ENCODE data around the gene BMPR1A.
"Not testable (repeated sequence)": the region's sequence is repeated elsewhere in the genome, so short reads cannot be mapped to it uniquely, and the experiment has no call there.

BMPR1A gene

DNA sequence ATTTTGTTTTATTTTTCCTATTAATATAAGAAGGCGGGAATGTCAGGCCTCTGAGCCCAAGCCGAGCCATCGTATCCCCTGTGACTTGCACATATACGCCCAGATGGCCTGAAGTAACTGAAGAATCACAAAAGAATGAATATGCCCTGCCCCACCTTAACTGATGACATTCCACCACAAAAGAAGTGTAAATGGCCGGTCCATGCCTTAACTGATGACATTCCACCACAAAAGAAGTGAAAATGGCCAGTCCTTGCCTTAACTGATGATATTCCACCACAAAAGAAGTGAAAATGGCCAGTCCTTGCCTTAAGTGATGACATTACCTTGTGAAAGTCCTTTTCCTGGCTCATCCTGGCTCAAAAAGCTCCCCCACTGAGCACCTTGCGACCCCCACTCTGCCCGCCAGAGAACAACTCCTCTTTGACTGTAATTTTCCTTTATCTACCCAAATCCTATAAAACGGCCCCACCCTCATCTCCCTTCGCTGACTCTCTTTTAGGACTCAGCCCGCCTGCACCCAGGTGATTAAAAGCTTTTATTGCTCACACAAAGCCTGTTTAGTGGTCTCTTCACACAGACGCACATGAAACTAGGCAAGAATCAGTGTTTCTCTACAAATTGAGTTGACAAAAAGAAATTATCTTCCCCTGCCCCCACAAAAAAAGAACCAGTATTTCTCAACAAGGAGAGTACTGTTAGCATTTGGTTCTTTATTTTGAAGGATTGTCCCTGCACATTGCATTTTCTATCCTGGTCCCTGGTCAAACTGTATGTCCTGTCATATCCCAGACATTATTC, 108.8 kb downstream of the BMPR1A start:
- H3K27ac ChIP-seq; DNase-seq (ENCODE audit: low read depth, low spot score): not testable (repeated sequence)

DNA sequence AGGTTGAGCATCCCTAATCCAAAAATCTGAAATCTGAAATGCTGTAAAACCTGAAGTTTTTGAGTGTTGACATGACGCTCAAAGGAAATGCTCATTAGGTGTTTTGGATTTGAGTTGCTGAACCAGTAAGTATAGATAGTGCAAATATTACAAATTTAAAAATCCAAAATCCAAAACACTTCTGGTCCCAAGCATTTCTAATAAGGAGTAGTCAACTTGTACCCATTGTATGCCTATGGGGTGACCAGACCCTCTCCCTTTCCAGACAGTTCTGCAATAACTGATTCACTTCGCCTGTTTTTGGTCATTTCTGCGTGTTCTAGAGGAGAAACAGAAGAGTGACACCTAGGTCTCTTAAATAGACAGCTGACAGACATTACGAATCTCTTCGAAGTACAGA, 110.7 kb downstream of the BMPR1A start:
- no peak for DNase-seq (ENCODE audit: low read depth, low spot score)
- no peak overlapping the region for H3K27ac ChIP-seq

DNA sequence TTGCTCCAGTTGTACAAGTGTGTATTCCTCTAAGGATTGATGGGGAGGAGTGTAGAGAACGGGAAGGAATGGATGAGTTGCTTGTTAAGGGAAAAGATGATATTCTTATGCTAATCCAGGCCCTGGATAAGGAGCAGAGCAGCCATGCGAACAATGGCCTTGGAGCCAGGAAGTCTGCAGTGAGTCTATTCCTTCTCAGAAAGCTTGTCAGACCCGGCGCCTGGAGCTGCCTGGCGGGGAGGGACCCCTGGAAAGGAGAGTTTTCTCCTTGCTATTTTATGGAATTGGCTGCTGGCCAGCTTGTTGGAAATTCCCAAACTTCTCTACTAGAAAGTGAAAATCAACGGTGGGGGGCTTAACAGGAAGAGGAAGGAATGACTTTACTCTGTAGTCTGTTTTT, 111.9 kb downstream of the BMPR1A start:
- DNase-seq (ENCODE audit: low read depth, low spot score): no peak

DNA sequence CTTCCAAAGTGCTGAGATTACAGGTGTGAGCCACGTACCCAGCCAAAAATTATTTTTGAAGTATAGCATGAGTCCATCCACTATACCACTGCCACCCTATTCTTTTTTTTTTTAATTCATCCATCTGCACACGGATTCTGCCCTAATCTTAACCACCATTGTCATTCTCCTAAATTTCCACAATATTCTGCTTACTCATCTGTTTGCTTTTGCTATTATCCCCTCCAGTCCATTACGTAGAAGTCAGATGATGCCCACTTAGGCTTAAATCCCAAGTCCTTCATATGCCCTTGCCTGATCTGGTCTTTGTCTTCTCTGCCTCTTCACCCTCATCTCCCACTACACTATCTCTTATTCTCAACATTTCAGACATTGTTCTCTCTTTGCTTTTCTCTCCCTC, 114.3 kb downstream of the BMPR1A start:
- no peak overlapping the region for H3K27ac ChIP-seq
- DNase-seq (ENCODE audit: low read depth, low spot score): no peak

More for the DNA sequence above, 111.9 kb downstream of the BMPR1A start:
- H3K27ac ChIP-seq: no peak overlapping the region

DNA sequence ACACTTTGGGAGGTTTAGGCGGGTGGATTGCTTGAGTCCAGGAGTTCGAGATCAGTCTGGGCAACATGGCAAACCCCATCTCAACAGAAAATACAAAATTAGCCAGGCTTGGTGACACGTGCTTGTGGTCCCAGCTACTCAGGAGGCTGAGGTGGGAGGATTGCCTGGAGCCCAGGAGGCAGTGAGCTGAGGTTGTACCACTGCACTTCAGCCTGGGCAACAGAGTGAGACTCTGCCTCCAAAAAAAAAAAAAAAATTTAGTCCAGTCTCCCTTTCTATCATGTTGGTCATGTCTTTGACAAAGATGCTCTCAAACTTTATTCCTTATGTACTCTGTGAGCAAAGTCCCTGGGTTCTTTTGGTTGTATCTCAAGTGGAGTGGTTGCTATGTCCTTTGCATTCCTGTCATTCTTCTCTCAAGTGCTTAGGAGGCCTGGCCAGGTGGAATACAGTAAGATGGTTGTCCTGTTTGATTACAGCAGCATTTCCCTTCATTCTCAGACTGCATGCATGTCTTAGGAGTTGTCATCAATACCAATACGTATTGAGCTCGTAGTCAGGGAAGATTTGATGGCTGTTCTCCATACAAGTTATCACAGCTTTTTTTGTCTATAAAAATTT, 115.3 kb downstream of the BMPR1A start:
- H3K27ac ChIP-seq: no peak overlapping the region
- DNase-seq (ENCODE audit: low read depth, low spot score): no peak

DNA sequence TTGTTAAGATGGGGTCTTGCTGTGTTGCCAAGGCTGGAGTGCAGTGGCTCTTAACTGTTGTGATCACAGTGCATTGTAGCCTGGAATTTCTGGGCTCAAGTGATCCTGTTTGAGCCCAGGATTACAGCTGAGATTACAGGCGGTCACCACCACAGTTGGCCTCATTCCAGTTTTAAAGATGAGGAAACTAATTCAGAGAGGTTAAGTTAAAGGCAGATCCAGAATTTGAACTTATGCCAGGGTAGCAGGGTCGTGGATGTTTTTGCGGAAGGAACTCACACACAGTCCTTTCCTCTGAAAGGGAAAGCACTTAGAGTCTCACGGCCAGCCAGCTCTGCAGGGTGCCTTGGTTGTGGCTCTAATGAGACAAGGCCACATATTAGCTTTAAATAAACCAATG, 116.3 kb downstream of the BMPR1A start:
- H3K27ac ChIP-seq: no peak overlapping the region
- no peak for DNase-seq (ENCODE audit: low read depth, low spot score)

DNA sequence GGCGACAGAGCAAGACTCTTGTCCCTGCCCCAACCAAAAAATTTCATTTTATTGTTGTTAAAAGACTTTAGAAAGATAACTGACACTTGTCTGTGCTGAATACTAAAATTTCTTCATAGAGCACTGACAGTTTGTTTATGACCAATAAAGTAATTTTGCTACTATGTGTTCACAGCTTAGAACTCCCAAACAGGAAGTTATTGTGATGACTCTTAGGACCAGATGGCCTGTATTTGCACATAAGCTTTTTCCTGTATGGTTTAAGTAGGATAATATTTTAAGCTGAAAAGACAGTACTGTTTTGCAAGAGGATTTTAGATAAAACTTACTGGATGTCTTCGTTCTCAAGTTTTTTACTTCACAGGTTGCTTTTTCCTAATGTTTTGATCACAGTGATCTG, 120.3 kb downstream of the BMPR1A start:
- DNase-seq (ENCODE audit: low read depth, low spot score): no peak
- H3K27ac ChIP-seq: no peak overlapping the region

DNA sequence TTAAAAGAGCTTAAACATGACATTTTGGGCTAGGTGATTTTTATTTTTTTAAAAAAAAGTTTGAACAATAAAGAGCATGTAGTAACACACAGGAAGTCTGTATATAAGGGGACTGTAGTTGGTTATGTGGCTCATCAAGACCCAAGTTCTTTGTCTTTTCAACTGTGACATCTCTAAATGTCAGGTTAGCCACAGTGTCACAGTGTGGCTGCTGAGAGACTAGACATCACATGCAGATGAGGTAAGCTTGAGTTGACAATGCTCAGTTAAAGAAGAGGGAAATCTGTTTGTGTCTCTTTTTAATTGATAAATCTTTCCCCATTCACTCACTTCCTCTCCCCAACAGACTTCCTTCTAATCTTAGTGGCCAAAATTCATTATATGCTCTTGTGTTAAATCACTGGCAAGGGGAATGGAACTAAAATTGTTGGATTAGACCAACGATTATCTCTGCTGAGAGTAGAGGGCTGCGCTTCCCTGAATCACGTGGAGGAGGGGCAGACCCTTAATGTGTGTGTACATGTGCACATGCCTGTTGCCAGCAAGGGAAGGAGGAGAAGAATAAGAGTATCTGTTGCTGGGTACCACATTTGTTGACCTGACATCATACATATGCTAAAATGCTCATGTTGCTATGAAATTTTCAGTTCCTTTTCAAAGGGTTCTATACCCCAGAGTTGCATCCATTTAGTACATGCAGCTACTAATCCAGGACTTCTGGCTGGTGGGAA, 122.7 kb downstream of the BMPR1A start:
- DNase-seq (ENCODE audit: low read depth, low spot score): no peak
- no peak overlapping the region for H3K27ac ChIP-seq

DNA sequence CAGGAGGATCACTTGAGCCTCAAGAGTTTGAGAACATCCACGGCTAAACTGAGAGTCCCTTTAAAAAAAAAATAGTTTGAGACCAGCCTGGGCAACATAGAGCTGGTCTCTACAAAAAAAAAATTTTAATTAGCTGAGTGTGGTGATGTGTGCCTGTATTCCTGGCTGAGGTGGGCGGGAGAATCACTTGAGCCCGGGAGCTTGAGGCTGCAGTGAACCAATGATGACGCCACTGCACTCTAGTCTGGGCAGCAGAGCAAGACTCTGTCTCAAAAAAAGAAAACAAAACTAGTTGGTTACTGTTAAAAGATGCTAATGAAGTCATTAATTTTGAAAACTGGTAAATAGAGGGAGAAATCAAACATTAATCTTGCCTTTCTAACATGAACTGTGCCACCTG, 124.6 kb downstream of the BMPR1A start:
- H3K27ac ChIP-seq: no peak overlapping the region
- no peak for DNase-seq (ENCODE audit: low read depth, low spot score)

DNA sequence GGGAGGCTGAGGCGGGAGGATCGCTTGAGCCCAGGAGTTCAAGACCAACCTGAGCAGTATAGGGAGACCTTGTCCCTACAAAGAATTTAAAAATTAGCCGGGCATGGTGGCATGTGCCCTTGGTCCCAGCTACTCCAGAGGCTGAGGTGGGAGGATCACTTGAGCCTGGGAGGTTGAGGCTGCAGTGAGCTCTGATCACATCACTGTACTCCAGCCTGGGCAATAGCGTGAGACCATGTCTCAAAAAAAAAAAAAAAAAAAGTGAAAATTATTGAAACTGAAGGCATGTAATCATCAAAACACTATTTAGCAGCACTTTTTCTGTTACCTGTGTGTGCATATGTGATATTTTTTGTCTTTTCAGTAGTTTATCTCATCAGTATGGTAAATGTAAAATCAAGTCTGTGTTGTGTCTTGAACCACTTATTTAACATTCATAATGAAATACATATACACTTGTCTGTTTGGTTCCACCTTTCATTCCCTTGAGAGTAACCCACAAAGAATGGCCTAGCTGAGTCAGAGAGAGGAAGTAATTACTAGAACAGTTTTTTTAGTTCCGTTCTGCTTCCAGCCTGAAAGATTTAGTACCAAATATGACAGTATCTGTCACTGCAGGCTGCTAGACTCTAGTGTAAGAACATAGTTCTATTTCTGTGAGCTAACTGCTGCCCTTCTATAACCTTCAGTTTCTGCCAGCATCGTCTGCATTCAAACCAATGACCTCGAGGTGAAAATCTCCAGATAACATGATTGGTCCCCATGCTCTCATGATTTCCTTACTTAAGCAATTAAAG, 132.4 kb downstream of the BMPR1A start:
- DNase-seq (ENCODE audit: low read depth, low spot score): no peak
- H3K27ac ChIP-seq: peak overlapping the region; percentile 18

DNA sequence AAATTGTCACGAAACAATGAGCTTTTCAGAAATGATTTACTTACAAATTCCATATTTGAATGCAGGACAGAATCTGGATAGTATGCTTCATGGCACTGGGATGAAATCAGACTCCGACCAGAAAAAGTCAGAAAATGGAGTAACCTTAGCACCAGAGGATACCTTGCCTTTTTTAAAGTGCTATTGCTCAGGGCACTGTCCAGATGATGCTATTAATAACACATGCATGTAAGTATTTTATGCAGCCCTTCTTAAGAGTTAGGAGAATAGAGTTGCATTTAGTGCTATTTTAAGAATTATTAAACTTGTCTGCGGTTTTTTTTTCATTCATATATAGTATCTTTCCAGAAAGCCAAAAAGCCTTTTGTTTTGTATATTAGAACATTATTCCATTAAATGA, 133.6 kb downstream of the BMPR1A start:
- H3K27ac ChIP-seq: no peak overlapping the region
- DNase-seq (ENCODE audit: low read depth, low spot score): no peak

DNA sequence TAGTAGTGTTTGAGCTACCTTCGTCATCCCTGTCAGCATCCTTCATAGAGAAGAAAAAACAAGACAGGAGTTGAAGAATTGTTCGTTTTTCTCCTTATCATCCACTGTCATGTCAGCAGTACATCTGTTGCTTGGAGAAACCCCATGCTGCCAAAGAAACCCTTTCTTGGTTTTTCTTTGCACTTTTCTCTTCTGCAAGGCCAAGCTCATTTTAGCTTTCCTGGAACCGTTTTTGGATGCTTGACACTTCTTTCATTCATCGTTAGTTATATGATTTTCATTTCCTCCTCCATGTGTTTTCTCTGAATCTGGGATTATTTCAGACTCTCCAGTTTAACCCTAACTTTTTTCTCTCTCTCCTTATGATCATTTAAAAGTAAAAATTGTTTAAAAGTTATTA, 142.1 kb downstream of the BMPR1A start:
- DNase-seq (ENCODE audit: low read depth, low spot score): no peak
- no peak overlapping the region for H3K27ac ChIP-seq

DNA sequence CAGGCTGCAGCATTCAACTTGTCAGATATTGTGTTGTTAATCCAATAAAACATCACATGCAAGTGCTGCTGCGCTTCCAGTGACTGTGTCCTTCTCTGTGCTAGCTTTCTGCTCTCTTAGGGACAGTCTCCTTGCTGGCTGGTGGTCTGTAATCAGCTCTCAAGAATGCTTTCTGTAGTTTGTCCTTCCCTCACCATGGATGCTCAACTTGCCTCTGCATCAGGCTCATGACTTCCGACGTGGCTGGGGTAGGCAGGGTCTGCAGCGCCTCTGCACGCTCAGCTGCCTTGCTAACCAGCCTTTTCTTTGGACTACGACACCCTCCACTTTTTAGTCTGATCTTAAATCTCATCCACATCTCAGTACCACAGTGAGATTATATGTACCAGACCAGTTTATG, 142.7 kb downstream of the BMPR1A start:
- no peak for DNase-seq (ENCODE audit: low read depth, low spot score)
- no peak overlapping the region for H3K27ac ChIP-seq

DNA sequence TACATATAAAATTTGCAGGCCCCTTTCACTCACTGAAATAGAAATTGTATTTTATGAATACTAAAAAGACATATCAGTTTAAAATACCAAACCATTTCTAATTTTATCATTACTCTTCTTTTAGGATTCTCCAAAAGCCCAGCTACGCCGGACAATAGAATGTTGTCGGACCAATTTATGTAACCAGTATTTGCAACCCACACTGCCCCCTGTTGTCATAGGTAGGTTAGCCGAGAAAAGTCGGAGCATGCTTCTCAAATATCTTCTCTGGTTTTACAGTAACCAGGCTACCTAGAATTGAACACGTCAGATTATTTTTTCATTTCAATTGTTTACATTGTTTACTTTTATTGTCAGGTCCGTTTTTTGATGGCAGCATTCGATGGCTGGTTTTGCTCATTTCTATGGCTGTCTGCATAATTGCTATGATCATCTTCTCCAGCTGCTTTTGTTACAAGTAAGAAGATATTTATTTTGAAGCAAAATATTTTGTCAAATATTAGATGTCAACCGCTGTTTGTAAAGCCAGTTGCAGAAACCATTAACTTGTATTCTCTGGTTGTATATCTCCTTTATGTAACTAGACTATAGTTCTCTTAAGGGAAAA, 143.4 kb downstream of the BMPR1A start:
- no peak for DNase-seq (ENCODE audit: low read depth, low spot score)
- no peak overlapping the region for H3K27ac ChIP-seq

DNA sequence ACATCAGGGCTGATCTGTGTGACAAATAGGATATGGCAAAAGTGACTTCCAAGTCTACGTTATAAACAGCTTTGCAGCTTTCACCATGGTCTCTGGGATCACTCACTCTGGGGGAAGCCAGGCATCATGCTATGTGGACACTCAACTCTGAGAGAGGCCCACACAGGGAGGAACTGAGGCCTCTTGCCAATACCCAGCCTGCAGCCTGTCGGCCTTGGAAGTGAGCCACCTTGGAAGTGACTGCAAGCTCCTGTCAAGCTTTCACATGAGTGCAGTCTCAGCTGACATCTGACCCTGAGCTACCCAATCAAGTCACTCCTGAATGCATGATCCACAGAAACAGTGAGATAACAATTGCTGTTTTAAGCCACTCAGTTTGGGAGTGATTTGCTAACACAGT, 144.5 kb downstream of the BMPR1A start:
- DNase-seq (ENCODE audit: low read depth, low spot score): no peak
- H3K27ac ChIP-seq: no peak overlapping the region

DNA sequence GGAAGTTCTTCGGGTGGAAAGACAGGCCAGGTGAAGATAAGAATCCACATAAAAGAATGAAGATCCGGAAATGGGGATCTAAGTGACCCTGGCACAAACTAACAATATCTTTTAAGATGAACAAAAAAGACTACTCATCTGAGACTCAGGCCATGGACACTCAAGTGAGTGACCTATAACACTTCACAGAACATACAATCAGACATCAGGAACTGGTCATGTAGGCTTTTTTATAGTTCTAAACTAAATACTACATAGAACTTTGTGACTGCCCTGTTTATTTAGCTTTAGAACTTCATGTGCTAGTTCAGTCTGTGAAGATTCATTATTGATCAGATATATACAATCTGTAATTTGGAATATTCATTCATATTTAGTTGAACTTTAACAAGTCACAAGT, 148.2 kb downstream of the BMPR1A start:
- no peak overlapping the region for H3K27ac ChIP-seq
- DNase-seq (ENCODE audit: low read depth, low spot score): no peak

DNA sequence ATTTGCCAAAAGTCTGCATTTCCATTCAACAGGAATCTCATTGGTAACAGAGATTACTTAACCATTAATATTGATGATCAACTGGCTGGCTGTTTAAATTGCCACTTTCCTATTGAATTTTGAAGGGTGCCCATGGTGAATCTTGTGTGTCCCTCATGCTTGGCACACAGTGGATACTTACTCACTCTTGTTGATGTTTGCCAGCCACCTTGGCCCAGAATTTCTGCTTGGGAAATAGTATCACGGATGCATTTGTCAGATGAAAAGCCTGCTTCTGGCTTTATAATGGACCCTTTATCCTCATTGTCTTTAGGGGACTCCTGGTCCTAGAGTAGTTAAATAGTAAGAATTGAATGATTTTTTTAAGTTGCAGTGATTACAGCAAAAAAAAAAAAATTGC, 149.0 kb downstream of the BMPR1A start:
- no peak overlapping the region for H3K27ac ChIP-seq
- no peak for DNase-seq (ENCODE audit: low read depth, low spot score)

DNA sequence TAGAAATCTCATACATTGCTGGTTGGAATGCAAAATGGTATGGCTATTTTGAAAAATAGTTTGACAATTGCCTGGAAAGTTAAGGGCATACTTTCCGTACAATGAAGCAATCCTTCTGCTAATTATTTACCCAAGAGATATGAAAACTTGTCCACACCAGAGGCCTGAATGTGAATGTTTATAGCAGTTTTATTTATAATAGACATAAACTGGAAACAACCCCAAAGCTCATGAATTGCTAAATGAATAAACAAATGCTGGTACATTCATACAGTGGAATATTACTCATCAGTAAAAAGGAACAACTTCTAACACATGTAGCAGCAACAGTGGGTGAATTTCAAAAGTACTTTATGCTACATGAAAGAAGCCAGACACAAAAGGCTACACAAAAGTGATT, 158.3 kb downstream of the BMPR1A start:
- H3K27ac ChIP-seq: no peak overlapping the region
- no peak for DNase-seq (ENCODE audit: low read depth, low spot score)

DNA sequence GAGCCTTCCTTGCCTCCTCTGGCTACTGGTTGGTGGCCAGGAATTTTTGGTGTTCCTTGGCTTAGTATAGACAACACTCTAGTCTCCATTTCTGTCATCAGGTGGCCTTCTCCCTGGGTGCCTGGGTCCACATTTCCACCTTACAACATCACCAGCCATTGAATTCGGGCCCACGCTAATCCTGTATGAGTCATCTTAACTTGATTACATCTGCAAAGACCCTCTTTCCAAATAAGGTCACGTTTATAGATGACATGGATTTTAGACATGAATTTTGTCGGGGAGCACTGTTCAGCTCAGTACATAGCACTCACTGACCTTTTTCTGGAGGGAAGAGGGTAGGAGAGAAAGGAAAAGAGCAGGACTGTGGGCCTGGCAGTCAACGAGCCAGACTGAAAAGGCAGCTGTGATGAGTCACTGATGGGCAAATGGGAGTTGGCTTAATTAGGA, 161.6 kb downstream of the BMPR1A start:
- H3K27ac ChIP-seq: no peak overlapping the region
- DNase-seq (ENCODE audit: low read depth, low spot score): no peak

DNA sequence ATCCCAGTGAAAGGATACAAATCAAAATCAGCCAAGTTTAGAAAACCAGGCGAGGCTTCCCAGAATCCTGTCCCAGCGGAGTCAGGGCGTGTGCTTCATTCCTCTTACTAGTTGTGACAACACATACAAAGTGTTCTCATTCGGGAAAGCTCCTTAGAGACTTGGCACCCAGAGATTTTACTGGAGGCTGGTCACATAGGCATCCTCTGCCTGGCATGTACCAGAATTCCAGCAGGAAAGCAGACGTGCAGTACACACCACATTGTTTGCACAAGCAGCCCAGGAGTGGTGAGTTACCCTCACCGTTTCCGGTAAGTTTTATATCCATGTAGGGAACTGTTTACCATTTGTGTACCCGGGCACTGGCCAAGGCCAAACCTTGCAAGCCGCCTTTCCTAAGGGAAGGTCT, 166.1 kb downstream of the BMPR1A start:
- H3K27ac ChIP-seq: no peak overlapping the region
- DNase-seq (ENCODE audit: low read depth, low spot score): no peak
